ENCODE results near the gene TFEC. TPM values are rescaled to one million over a fixed set of nuclear protein-coding genes. Genes with fewer than 3 reads are reported as not detected.

Gene TFEC
- total RNA-seq, 3 donors from 2014 or later (not counting 1 experiment from before 2014, with no cell fraction given), result 0.92 to 1.7 (median 1.1) TPM

DNA sequence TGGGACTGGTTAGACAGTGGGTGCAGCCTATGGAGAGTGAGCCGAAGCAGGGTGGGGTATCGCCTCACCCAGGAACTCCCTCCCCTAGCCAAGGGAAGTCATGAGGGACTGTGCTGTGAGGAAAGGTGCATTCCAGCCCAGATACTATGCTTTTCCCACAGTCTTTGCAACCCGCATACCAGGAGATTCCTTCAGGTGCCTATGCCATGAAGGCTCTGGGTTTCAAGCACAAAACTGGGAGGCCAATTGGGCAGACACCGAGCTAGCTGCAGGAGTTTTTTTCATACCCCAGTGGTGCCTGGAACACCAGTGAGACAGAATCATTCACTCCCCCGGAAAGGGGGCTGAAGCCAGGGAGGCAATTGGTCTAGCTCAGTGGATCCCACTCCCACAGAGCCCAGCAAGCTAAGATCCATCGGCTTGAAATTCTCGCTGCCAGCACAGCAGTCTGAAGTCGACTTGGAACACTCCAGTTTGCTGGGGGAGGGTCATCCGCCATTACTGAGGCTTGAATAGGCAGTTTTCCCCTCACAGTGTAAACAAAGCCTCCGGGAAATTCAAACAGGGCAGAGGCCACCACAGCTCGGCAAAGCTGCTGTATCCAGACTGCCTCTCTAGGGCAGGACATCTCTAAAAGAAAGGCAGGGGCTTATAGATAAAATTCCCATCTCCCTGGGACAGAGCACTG lies 141.4 kb downstream of the TFEC start:
- TF ChIP-seq CTCF (IDR thresholded peaks at IDR 0.05), result no peak

DNA sequence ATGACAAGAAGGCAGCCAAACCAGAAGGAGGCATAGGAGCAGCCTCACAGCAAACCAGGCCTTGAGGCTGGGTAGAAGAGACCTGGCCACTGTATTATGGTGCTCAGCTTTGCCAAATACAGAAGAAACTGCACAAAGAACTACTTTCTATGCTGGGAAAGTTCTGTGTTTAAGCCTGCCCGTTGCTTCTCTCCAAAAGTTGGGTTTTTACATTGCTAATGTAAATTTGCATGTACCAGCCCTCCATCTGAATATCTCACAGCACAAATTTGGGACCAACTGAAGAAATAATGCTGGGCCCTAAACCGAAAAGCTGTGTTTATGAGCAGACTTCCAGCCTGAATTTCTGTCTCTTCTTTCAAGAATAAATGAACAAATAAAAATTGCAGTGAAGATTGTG lies 145.0 kb downstream of the TFEC start:
- no peaks in the 10 kb centered on the region for H3K4me1 ChIP-seq (ENCODE audit: control insufficient read depth, insufficient read depth, low read length)
- intact Hi-C loops (cut with micrococcal nuclease), result no loop called here
- ATAC-seq (no peak), DNase-seq (no peak)
- peaks cover 7% of the 10 kb centered on the region for H3K36me3 Mint-ChIP-seq
- no peak overlapping the region for H3K27ac ChIP-seq (ENCODE audit: low read length)
- no peaks in the 10 kb centered on the region for H3K9me3 ChIP-seq (ENCODE audit: control insufficient read depth, insufficient read depth, low read length)
- H3K27me3 Mint-ChIP-seq (ENCODE audit: low read depth in 2 of 2), result no peaks in the 10 kb centered on the region
- TF ChIP-seq CTCF (IDR thresholded peaks at IDR 0.05), result no peak
- no peaks in the 10 kb centered on the region for H3K27me3 ChIP-seq (ENCODE audit: control insufficient read depth, insufficient read depth, low read length)
- H3K4me3 ChIP-seq (ENCODE audit: low read length), result no peak overlapping the region
- no peaks in the 10 kb centered on the region for H3K36me3 ChIP-seq (ENCODE audit: control insufficient read depth, insufficient read depth, low read length)
- no peak overlapping the region for H3K27ac Mint-ChIP-seq
- WGBS (ENCODE audit: insufficient coverage), result 62% methylated on average over 2 of the region's 2 CpGs
- H3K4me1 Mint-ChIP-seq, result no peaks in the 10 kb centered on the region
- no peak overlapping the region for H3K4me3 Mint-ChIP-seq
- H3K9me3 Mint-ChIP-seq, result peaks cover 8 to 11% of the 10 kb centered on the region in 2 donors

More for the DNA sequence above, 141.4 kb downstream of the TFEC start:
- H3K4me3 ChIP-seq (ENCODE audit: low read length), result no peak overlapping the region
- Mint-ChIP-seq H3K36me3 (peaks cover 7% of the 10 kb centered on the region), H3K27ac (no peak overlapping the region), H3K4me1 (no peaks in the 10 kb centered on the region), H3K9me3 (peaks cover 9 to 11% of the 10 kb centered on the region in 2 donors), H3K27me3 (ENCODE audit: low read depth in 2 of 2) (no peaks in the 10 kb centered on the region), H3K4me3 (no peak overlapping the region)
- no peaks in the 10 kb centered on the region for H3K36me3 ChIP-seq (ENCODE audit: control insufficient read depth, insufficient read depth, low read length)
- H3K27me3 ChIP-seq (ENCODE audit: control insufficient read depth, insufficient read depth, low read length), result no peaks in the 10 kb centered on the region
- intact Hi-C loops (cut with micrococcal nuclease), result no loop called here
- no peak for DNase-seq
- no peak for ATAC-seq
- no peak overlapping the region for H3K27ac ChIP-seq (ENCODE audit: low read length)
- 84% methylated on average over 9 of the region's 11 CpGs for WGBS (ENCODE audit: insufficient coverage)
- H3K9me3 ChIP-seq (ENCODE audit: control insufficient read depth, insufficient read depth, low read length), result no peaks in the 10 kb centered on the region
- no peaks in the 10 kb centered on the region for H3K4me1 ChIP-seq (ENCODE audit: control insufficient read depth, insufficient read depth, low read length)

Other genes with a start within 250 kb of the TFEC start
- 100 to 1,000 TPM; 220 to 269 (median 227) TPM for gene TES, start 179.8 kb upstream of the TFEC start, total RNA-seq